T-helper 1 cell treated with Interleukin-12 subunit alpha and Interleukin-12 subunit beta and Interleukin-4 antibody, amounts not matched to agents 30 μg/mL and 1 μg/mL, for 36 hours (primary cell): Measurements from ENCODE around the gene UBE2J2.
"Not testable (repeated sequence)": the region's sequence is repeated elsewhere in the genome, so short reads cannot be mapped to it uniquely, and the experiment has no call there.

Experiments used
- H3K27ac Mint-ChIP-seq: one replicate; pipeline ENCODE4 v1.8.0; 2021; ENCODE audit warnings: mild to moderate bottlenecking, mixed read lengths
- H3K27me3 Mint-ChIP-seq: one replicate; pipeline ENCODE4 v1.8.0; 2021; ENCODE audit warnings: low read depth, mixed read lengths
- H3K36me3 Mint-ChIP-seq: one replicate; pipeline ENCODE4 v1.8.0; 2021; ENCODE audit warnings: low read depth, mixed read lengths
- H3K4me1 Mint-ChIP-seq: one replicate; pipeline ENCODE4 v1.8.0; 2021; ENCODE audit warnings: low read depth, mixed read lengths
- H3K4me3 Mint-ChIP-seq: one replicate; pipeline ENCODE4 v1.8.0; 2021; ENCODE audit warnings: mild to moderate bottlenecking, moderate library complexity, mixed read lengths
- H3K9me3 Mint-ChIP-seq: one replicate; pipeline ENCODE4 v1.8.0; 2021; ENCODE audit warnings: mixed read lengths

The UBE2J2 gene

GRCh38 chr1:1250786-1251284 lies 22.8 kb downstream of the UBE2J2 start:
- Mint-ChIP-seq H3K4me3 (peak overlapping the region; percentile 50), H3K27ac (peak overlapping the region; percentile 78), H3K9me3 (no peaks in the 10 kb centered on the region), H3K27me3 (no peaks in the 10 kb centered on the region), H3K36me3 (peaks cover 12% of the 10 kb centered on the region), H3K4me1 (peaks cover 9% of the 10 kb centered on the region)

DNA sequence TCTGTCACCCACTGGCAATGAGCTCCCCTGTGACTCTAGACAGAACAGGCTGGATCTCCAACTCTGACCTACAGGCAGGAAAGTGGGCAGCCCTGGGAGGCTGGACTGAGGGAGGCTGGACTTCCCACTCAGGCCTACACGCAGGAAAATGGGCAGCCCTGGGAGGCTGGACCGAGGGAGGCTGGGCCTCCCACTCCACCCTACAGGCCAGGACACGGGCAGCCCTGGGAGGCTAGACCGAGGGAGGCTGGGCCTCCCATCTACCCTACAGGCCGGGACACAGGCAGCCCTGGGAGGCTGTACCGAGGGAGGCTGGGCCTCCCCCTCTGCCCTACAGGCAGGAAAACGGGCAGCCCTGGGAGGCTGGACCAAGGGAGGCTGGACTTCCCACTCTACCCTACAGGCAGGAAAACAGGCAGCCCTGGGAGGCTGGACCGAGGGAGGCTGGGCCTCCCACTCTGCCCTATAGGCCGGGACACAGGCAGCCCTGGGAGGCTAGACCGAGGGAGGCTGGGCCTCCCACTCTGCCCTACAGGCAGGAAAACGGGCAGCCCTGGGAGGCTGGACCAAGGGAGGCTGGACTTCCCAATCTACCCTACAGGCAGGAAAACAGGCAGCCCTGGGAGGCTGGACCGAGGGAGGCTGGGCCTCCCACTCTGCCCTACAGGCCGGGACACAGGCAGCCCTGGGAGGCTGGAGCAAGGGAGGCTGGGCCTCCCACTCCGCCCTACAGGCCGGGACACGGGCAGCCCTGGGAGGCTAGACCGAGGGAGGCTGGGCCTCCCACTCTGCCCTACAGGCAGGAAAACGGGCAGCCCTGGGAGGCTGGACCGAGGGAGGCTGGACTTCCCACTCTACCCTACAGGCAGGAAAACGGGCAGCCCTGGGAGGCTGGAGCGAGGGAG lies 25.4 kb downstream of the UBE2J2 start:
- not testable (repeated sequence) for H3K9me3 Mint-ChIP-seq, H3K27me3 Mint-ChIP-seq, H3K4me1 Mint-ChIP-seq, H3K36me3 Mint-ChIP-seq, H3K4me3 Mint-ChIP-seq, H3K27ac Mint-ChIP-seq

DNA sequence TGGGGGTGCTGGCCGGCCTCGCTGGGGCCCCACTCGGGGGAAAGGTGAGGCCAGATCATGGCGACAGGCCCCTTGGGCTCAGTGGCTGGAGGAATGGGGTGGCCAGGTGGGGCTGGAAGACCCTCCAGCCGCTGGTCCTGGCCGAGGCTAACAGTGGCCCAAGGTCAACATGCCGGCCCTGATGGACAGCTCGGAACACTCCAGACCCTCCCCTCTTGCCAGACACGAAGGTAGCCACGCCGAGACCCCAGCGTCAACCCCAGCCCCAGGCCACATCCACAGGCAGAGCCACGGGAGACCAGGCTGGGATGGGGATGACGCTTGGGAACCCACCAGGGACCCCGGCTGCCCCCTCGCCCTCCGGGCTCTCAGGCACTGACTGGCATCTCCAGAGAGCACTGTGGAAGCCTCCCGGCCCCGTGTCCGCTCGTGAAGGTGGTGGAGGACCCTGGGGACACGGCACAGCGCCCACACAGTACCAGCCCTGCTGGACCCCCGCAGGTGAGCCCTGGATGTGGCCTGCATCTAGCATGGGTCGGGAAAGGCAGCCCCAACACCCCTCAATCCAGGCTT lies 26.2 kb downstream of the UBE2J2 start:
- peaks cover 9% of the 10 kb centered on the region for H3K4me1 Mint-ChIP-seq
- H3K9me3 Mint-ChIP-seq = no peaks in the 10 kb centered on the region
- H3K4me3 Mint-ChIP-seq = no peak overlapping the region
- H3K27ac Mint-ChIP-seq = no peak overlapping the region
- H3K27me3 Mint-ChIP-seq = no peaks in the 10 kb centered on the region
- H3K36me3 Mint-ChIP-seq = peaks cover 2% of the 10 kb centered on the region

GRCh38 chr1:1246577-1247340 lies 26.9 kb downstream of the UBE2J2 start, which contains the start of gene C1QTNF12:
C1QTNF12 (minus strand) TSS chr1:1246722; CDS start chr1:1246690, 32 bp downstream.
- Mint-ChIP-seq H3K4me3 (no peak within 1 kb of the TSS), H3K27ac (no peak within 1 kb of the TSS), H3K4me1 (peaks cover 9% of the 10 kb centered on the region), H3K36me3 (peaks cover 2% of the 10 kb centered on the region), H3K9me3 (no peaks in the 10 kb centered on the region), H3K27me3 (no peaks in the 10 kb centered on the region)

DNA sequence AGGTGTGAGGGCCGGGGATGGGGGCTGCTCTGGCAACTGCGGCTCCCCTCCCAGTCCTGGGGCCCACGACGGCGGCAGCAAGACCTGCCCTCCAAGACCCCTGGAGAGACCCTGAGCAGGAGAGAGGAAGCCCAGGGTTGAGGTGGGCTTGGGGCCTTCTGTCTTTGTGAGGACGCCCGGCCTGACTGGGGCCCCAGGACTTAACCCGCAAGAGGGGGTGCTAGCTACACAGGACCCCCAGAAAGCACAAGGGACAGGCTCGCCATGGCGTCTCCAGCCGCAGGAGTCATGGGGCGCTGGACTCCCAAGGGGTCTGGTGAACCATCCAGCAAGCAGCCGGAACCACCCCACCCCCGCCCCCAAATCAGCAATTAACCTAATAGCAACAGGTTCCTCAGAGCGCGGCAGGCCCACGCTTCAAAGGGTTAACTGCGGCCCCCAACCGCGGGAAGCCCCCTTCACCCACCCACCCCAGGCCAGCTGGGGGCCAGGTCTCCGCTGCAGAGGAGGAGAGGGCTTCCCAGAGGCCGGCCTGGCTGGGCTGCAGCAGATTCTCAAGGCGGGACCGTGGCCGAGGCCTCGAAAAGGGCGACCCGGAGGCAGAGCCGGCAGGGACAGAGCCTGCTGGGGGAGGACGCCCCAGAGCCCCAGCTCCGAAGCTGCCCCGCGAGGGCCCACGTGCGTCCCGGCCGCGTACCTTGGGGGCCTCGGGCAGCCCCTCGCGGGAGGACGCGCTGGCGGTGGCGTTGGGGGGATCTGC lies 27.7 kb downstream of the UBE2J2 start:
- Mint-ChIP-seq H3K36me3 (peaks cover under 1% of the 10 kb centered on the region), H3K27me3 (no peaks in the 10 kb centered on the region), H3K4me3 (no peak overlapping the region), H3K4me1 (peaks cover 8% of the 10 kb centered on the region), H3K9me3 (no peaks in the 10 kb centered on the region), H3K27ac (no peak overlapping the region)

DNA sequence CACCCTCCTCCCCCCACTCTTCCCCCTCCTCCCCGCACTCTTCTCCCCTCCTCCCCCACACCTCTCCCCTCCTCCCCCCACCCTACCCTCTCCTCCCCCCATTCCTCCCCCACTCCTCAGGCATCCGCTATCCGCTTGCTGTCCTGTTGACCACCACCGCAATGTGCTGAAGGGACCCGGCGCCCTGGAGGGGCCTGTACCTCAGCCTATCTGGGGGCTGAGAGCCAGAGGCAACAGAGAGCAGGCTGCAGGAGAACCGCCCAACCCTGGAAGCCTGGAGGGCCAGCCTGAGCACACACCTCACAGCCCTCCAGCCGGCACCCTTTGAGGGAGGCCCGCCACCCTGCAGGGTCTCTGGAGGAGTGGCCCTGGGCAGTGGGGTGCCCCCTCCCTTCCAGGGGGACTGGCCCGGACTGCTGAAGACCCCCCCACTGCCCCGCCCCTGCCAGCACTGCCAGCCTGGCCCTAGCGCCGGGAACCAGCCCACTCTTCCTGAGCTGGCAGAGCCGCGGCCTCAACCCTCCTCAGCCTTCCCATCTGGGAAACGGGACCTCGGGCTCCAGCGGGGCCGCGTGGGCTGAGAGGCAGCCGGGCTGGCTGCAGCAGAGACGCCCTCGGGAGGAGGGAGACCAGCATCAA lies 28.4 kb downstream of the UBE2J2 start:
- Mint-ChIP-seq H3K27me3 (no peaks in the 10 kb centered on the region), H3K4me3 (no peak overlapping the region), H3K36me3 (no peaks in the 10 kb centered on the region), H3K4me1 (peaks cover 5% of the 10 kb centered on the region), H3K27ac (no peak overlapping the region), H3K9me3 (no peaks in the 10 kb centered on the region)

DNA sequence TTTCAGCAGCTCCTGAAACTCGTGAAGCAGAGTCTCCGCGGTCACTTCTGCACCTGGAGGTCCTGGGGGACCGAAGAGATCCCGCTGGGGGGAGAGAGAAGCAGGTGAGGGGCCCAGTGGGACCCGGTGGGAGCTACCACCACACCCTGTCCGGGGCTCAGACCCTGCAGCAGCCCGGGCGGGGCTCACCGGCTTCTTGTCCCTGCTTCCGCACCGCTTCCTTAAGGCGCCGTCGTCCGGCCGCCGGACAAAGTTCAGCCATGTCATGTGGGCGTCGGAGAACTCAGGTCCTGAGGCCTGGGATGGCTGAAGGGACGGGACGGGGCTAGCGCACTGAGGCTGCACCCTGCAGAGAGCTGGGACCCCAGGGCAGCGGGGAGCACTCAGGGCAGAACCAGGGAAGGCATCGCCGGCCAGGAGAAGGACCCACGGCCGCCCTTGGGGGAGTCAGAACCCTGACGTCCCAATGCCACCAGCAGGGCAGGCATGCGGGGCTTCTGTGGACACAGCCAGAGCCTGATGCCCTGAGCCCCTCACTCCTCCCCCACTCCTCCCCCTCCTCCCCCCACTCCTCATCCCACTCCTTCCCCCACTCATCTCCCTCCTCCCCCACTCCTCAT lies 29.4 kb downstream of the UBE2J2 start:
- H3K9me3 Mint-ChIP-seq = no peaks in the 10 kb centered on the region
- no peaks in the 10 kb centered on the region for H3K27me3 Mint-ChIP-seq
- no peak overlapping the region for H3K27ac Mint-ChIP-seq
- H3K4me1 Mint-ChIP-seq = no peaks in the 10 kb centered on the region
- H3K36me3 Mint-ChIP-seq = no peaks in the 10 kb centered on the region
- H3K4me3 Mint-ChIP-seq = no peak overlapping the region

DNA sequence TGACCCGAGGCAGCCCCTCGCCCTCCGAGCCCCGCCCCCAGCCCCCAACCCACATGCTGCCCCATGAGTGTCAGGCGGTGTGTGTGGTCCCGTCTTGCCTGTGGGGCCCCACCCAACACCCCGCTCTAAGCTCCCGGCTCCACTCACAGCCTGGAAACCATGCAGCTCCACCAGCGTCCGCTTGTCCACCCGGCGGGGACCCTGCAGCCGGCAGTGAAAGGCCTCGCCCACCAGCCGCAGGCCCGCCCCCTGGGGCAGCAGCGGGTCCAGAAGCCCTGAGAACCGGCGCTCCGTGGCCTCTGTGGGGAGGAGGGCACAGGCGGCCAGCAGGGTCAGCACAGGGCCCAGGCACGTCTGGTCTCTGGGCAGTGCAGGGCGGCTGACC lies 29.9 kb downstream of the UBE2J2 start:
- H3K27me3 Mint-ChIP-seq = no peaks in the 10 kb centered on the region
- no peak overlapping the region for H3K27ac Mint-ChIP-seq
- no peaks in the 10 kb centered on the region for H3K4me1 Mint-ChIP-seq
- H3K9me3 Mint-ChIP-seq = no peaks in the 10 kb centered on the region
- no peak overlapping the region for H3K4me3 Mint-ChIP-seq
- H3K36me3 Mint-ChIP-seq = no peaks in the 10 kb centered on the region

- no peaks in the 10 kb centered on the region for H3K27me3 Mint-ChIP-seq
These were observed 30.4 kb downstream of the UBE2J2 start for GRCh38 chr1:1243266-1243660.

GRCh38 chr1:1242461-1243265 lies 31.0 kb downstream of the UBE2J2 start:
- no peak overlapping the region for H3K4me3 Mint-ChIP-seq
- no peaks in the 10 kb centered on the region for H3K4me1 Mint-ChIP-seq
- no peaks in the 10 kb centered on the region for H3K36me3 Mint-ChIP-seq
- no peak overlapping the region for H3K27ac Mint-ChIP-seq
- H3K9me3 Mint-ChIP-seq = no peaks in the 10 kb centered on the region
- no peaks in the 10 kb centered on the region for H3K27me3 Mint-ChIP-seq

More at GRCh38 chr1:1243266-1243660, 30.4 kb downstream of the UBE2J2 start:
- Mint-ChIP-seq H3K4me3 (no peak overlapping the region), H3K9me3 (no peaks in the 10 kb centered on the region), H3K4me1 (no peaks in the 10 kb centered on the region), H3K27ac (no peak overlapping the region), H3K36me3 (no peaks in the 10 kb centered on the region)

DNA sequence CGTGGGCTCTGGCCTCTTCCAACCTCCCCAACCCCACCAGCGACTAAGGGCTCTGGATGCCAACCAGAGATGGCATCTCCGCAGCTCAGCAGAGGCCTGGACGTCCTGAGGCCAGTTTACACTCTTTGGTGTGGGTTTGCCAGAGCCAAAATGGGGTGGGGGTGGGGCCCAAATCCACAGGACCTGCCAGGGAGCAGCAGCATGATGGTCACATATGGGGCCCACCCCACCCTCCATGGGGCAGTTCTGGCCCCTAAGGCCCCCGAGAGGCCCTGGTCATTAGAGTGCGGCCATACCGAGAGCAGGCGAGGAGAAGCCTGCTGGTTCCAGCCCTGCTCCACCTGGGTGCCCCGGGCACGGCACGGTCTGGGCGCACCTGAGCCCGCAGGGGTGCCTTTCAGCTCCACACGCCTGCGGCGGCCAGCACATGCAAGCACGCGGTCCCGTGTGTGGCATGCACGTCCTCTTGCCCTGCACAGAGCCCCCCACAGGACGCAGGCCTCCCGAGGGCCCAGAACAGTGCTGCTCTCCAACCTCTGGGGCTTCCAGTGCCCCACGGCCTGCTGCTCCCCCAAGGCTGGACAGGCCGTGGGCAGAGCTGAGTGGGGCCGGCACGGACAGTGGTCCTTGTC lies 31.9 kb downstream of the UBE2J2 start:
- H3K9me3 Mint-ChIP-seq = no peaks in the 10 kb centered on the region
- no peak overlapping the region for H3K4me3 Mint-ChIP-seq
- H3K36me3 Mint-ChIP-seq = no peaks in the 10 kb centered on the region
- no peak overlapping the region for H3K27ac Mint-ChIP-seq
- no peaks in the 10 kb centered on the region for H3K4me1 Mint-ChIP-seq
- no peaks in the 10 kb centered on the region for H3K27me3 Mint-ChIP-seq

DNA sequence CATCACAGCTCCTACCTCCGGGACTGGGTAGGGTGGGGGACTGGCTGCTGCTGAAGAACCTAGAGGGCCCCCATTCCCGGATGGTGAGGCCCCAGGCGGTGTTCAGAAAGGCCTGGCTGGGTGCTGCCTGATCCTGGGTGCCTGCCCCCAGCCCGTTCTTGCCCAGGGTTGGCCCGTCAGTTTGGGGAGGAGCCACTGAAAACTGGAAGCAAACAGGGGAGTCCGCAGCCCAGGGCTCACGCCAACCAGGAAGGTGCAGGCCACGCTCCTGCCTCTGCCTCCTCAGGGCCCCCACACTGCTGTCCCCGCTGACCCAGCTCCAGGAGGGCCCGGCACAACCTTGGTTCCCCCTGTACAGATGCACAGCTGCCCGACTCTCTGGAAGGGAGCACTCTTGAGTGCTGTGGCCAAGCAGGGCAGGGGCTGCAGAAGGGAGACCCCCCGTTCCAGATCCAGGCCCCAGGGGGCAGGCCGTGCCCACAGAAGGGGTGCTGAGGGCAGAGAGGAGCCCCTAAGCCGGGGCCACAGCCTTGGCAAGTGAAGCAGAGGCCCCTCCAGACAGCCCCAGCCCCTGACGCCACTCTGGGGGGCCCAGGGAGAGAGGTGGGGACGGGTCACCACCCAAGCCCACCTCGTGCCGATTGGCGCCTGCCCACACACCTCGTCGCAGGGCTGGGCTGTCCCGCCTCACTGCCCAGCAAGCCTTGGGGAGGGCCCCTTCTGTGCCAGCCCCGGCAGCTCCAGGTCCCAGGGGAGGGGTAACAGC lies 32.6 kb downstream of the UBE2J2 start:
- no peaks in the 10 kb centered on the region for H3K27me3 Mint-ChIP-seq
- no peaks in the 10 kb centered on the region for H3K36me3 Mint-ChIP-seq
- no peaks in the 10 kb centered on the region for H3K9me3 Mint-ChIP-seq
- no peak overlapping the region for H3K27ac Mint-ChIP-seq
- H3K4me3 Mint-ChIP-seq = no peak overlapping the region
- H3K4me1 Mint-ChIP-seq = no peaks in the 10 kb centered on the region
